ENCODE data around the gene CCNK.

DNA sequence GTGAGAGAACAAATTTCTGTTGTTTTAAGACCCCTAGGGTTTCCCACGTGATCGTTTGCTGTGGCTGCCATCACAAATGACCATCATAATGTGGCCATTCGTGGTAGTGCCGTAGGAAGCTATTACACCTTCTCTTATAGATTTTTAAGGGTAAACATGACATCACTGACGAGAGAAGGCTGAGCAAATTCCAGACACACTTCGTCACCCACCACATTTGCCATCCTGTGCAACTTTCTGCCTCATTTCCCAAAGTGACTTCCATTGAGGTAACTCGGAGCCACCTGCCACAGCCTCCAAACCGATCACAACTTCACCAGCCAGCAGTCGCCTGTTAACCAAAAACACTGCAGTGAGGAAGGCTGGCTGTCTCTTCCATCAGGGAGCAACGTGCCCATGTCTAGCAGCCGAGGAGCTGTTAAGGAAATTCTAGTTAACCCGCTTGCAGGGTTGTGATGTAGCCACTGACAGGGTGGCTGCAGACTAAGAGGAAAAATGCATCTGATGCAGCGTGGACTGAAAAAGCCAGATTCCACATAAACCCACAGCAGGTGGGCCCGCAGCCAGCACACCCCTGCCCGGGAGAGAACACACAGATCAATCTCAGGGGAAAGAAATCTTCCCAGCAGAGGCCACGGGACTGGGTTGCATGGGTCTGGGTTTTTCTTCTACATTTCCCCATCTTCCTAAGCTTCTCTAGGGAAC lies 78.2 kb downstream of the CCNK start:
- TF ChIP-seq CTCF (IDR thresholded peaks at IDR 0.05) (no peak), POLR2A (IDR thresholded peaks at IDR 0.05) (no peak)
